HG03280 (cell line): ENCODE results near the gene DAPK2.

Experiments used
- ATAC-seq: cut with Tn5 transposase; IDR thresholded peaks from one replicate; pipeline ENCODE4 v1.9.1; 2021; ENCODE audit warnings: mild to moderate bottlenecking, moderate library complexity; ENCODE audit not compliant: unreplicated experiment

The DAPK2 gene

DNA sequence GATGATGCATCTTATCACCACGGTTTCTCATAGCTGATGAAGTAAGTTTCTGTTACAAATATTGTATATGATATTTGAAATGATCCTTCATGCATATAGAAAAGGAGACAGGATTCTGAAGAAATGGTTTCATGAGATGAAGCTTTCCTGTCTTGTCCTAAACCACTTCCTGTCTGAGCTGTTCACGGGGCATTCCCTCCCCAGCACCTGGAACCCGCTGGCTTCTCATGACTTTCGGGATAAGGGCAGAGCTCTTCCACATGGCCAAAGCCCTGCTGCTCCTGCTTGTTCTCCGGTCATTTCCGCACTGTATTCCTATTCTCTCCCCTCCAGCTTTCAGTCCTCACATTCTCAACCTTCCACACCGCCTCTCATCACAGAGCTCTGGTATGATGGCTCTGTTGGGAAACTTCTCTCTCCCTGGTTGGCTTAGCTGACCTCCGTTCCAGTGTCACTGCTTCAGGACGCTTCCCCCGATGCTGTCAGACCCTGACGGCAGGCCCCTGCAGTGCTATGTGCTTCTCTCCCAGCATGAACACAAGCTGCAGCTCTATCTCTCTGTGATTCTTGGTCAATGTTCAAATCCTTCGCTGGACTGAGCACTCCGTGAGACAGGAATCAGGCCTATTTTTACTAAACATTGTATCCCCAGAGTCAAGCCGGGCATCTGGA is 125.6 kb downstream of the DAPK2 start:
- ATAC-seq: no peak

DNA sequence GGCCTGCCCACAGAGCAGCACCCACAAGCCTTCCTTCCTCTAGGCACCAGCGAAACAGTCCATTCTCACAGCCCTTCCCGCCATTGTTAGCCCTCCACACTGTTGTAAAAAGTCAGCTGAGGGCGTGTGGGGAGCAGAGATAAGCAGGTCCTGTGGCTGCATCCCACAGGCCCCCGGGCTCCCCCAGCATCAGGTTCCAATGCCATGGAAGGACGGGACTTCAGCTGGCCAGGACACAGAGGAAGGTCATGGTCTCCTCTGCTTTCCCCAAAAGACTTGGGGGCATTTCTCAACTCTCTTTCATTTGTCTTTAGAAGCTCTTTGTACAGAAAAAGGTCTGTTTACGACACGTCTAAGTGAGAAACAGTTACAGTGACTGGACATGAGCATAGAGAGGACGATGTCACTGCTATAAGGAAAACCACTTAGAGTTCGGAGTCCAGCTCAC is 127.4 kb downstream of the DAPK2 start:
- ATAC-seq: no peak

DNA sequence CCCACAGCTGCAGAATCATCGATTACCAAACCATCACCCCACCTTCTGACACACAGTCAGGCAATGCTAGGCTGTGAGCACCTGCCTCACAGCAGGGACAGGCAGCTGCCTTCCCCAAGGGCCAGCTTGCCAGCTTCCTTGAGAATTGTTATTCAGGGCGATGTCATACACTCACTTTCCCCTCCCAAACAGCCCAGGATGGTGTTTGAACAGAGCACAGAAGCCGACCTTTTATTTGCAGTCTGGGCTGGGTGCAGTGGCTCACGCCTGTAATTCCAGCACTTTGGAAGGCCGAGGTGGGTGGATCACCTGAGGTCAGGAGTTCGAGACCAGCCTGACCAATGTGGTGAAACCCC is 128.0 kb downstream of the DAPK2 start:
- ATAC-seq: no peak

DNA sequence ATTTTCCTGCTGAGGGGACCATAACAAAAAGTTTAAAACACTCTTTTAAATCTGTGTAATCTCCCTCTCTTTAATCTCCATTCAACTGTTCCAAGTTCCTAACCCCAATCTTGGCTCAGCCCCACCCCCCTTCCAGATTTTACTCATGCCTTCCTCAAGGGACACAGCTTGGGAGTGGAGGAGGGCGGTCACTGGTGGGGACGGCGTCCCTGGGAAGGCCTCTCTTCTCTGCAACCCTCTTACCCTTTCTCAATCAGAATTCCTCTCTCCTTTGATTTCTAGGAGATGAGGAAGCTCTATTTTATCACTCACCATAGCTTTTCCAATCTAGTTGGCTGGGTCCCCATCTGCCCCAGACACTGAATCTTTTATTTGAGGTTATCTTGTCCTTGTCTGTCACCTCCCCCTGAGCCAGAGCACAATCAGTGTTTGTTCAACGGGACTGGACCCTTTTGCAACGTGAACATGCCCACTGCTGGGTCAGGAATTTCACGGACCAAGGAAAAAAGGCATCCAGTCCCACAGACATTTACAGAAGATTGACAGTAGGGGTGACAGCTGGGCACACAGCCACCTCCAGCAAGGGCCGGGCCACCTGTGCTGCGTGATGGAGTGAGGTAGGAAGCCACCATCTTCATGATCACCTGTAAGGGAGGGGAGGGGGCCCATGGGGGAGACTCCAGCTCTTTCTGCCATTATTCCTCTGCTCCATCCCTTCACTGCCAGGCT is 128.5 kb downstream of the DAPK2 start:
- ATAC-seq: no peak

DNA sequence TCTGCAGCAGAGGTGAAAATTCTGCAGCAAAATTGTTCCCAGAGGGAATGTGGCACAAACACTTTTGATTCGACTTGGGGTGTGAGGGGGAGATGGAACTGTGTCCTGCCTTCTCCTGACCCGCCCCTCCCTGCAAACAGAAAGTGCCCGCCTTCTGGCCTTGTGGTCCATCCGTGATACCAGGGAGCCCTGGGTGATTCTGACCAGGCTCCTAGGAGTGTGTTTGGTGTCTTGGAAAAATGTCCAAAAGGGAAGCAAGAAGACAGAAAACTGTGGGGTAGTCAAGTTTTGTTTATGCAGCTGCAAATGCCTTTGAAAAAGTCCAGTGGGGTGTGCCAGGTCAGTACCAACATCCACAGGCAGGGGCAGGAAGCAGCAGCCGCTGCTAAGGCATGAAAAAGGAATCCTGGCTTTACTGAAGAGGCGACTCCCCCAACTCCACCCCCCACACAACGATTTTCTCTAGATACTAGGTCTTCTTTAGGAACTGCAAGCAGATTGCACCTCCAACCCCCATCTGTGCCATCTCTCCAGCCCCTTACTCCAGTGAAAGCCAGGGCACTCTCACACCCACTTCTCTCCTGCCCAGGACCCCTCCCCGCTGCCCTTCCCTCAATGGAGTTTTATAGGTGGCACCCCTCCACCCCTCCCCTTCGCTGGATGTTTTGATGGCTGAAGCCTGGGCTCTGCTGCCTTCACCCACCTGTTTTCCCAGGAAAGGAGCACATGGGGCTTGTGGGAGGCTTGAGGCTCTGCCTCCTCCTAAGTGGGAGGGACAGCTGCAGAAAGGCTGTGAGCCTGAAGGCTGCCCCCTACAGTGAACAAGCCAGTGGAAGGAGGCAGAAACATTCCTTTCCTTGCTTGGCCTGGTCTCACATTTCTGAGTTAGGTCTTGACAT is 130.2 kb downstream of the DAPK2 start:
- ATAC-seq: no peak

DNA sequence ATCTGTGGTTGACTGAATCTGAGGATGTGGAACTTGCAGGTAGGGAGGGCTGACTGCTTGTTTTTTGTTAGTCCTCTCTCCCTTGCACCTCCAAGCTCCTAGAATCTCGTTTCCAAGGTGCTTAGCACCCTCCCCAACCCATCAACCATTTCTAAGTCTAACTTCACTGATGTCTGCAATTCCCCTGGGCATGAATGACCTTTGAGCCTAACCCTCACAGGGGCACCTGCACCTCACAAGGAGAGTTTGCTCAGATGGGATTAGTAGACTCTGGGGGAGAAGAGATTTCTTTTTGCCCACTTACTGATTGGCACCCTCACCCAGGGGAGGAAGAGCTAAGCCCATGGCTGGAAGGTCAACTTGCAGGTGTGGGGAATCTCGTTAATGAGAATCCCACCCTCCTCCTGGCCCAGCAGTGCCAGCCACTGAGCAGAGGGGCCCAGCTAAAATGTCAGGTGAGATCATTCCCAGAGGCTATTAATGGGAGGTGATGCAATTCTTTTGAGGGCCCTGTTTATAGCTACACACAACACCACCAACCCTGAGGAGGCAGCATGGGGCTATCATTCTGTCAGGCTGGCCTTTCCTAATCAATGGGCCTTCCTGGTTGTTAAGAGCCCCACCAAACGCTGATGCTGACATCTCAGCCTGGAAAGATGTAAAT is 130.9 kb downstream of the DAPK2 start:
- ATAC-seq: no peak

DNA sequence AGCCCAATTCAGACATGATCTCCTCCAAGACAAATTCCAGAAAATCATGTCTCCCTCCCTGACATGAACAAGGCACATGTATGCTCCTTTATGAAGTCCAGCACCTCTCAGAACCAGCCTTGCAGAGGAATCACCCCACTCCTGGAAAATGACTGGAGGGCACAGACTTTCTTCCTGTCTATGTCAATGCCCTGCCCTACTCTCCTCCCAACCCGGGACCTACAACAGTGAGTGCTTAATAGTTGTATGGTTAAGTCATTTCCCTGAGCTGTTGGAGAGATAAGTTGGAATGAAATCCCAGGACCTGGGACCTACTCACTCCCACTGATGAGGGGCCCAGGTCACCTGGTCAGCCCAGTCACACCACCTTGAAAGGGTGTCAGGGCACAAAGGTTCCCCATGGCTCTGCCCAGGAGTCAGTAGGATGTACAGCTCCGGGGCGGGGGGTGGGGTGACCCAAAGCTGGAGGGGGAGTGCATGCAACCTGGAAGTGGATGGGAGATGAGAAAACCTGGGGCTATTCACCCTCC is 132.4 kb downstream of the DAPK2 start:
- ATAC-seq: no peak

DNA sequence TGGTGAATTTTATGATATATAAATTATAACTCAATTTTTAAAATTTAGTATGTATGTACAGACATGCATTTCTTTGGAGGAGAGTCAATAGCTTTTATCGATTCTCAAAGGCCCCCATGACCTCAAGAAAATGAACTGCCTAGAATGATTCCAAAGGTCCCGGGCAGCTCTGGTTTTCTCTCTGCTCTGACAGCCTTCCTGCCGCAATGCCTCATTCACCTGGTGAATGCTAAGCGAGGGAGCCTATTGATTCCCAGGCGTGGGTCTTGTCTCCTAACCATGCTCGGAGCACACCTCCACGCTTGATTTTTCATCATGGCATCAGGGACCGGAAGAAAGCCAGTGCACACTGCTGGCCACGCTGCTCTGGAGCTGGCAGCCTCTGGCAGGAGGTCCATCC is 132.9 kb downstream of the DAPK2 start:
- ATAC-seq: no peak

DNA sequence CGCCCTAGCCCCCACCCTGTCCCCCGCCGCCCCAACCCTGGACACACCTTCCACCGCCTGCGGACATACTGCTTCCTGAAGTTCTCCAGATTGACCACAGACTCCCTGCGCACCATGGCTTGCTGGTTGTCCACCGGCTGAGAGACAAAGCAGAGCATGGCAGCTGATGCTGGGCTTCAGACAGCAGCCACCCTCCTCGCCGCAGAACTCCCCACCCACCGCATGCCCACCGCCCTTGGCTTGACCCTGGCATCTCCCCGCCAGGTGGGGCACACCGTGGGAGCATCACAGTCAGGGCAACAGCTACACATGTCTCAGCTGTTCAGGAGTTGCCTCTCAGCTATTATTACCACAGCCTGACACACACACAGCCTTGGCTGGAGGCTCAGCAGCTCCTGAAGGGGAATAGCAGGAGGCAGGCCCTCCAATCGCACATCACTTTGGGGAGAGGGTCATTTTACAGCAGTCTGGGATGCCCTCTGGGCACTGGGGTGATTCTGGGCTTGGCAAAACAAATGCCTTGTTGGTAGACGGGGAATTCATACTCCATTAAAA is 134.1 kb downstream of the DAPK2 start:
- ATAC-seq: no peak

DNA sequence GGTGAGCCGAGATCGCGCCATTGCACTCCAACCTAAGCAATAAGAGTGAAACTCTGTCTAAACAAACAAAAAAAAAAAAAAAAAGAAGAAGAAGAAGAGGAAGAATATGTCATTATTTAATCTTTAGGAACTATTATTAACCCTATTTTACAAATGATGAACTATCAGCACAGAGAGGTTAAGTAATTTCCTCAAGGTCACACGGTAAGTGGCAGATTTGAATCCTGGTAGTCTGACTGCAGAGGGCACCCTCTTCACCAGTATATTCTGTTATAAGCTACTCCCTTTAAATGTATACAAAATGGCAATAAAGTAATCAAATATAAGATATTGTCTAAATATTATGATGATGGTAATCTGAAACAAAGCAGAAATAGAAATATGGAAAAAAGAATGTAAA is 135.1 kb downstream of the DAPK2 start:
- ATAC-seq: no peak

DNA sequence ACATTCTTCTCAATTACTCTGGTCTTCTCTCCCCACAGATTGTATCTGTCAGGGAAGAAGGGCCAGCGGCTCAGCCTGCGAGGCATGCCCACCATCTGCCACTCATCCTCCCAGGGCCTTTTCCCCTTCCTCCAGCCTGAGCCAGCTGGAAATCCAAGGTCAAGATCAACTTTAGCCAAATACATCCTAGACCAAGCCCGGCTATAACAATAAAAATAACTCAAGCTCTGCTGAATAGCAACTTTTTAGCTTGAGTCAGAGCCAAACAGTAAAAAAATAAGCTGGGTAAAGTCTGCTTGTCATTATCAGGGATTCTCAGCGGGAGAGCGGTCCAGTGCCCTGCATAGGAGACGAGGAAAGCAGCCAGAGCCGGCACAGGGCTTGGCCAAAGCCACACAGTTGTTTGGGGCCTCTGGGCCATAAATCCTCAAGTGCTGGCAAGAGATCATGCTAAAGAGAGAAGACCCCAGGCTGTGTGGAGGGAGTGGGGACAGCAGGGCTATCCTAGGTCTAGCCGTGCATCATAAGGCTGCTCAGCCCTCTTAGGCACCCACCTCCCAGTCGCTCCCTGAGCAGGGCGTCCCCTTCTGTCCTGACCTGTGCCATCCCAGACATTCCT is 136.4 kb downstream of the DAPK2 start:
- ATAC-seq: no peak

DNA sequence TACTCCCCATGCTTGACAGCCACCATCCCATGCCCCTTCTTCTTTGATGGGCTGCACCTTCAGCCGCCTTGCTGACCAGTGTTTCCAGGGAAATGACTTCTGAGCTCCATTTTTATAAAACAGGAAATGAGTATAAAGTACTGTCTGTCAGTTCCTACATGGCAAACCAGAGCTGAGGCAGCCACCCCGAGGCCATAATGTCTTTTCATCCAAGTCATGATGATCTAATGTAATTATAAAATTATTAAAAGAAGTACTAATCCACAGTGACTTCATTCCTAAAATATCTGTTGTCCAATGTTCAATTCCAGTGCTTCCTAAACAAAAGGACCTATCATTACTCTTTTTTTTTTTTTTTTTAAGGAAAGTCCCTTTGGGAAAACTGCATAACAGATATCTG is 137.3 kb downstream of the DAPK2 start:
- ATAC-seq: no peak

DNA sequence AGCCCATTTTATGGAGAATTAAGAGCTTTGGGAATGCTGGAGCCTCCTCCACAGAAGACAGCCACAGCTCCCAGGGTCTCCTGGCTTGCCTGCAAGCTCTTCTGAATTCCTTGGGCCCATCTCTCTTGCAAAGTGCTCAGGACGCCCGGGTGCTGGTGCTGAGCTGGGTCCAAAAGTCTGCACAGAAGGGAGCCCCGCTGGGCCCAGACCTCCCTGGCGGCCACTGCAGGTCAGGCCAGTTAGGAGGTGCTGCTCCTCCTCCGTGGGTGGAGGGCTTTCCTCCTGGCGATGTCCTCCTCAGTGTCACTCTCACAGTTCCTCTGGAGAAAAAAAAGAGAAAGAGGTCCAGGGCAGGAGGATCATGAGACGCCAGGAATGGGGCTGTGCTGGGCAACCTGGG is 138.0 kb downstream of the DAPK2 start:
- no peak for ATAC-seq

DNA sequence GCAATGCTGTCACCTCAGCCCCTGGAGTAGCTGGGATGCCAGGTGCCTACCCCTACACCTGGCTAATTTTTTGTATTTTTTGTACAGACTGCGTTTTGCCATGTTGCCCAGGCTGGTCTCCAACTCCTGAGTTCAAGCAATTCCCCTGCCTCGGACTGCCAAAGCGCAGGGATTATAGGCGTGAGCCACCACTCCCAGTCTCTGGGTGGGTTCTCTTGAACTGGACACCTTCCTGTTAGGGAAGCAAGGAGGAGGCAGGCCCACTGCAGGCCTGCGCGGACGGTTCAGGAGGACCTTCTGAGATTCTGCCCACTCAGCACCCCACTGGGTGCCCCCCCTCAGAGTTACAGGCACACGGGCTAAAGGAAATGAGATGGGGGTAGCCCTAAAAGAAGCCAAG is 138.8 kb downstream of the DAPK2 start:
- no peak for ATAC-seq

DNA sequence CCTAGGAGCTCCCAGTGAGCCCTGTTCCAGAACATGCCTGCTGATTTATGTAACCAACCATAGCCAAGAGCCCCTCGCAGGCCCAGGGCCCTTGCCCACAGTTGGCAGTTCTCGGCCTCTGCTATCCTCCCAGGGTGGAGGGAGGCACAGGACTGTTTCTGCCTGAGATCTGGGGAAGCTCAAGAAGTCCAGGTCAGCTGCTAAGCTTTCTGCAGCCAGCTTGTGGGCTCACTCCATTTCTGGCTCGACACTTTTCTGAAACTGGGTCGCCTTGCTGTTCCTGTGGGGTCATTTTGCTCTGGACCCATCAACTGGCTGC is 140.1 kb downstream of the DAPK2 start:
- no peak for ATAC-seq

DNA sequence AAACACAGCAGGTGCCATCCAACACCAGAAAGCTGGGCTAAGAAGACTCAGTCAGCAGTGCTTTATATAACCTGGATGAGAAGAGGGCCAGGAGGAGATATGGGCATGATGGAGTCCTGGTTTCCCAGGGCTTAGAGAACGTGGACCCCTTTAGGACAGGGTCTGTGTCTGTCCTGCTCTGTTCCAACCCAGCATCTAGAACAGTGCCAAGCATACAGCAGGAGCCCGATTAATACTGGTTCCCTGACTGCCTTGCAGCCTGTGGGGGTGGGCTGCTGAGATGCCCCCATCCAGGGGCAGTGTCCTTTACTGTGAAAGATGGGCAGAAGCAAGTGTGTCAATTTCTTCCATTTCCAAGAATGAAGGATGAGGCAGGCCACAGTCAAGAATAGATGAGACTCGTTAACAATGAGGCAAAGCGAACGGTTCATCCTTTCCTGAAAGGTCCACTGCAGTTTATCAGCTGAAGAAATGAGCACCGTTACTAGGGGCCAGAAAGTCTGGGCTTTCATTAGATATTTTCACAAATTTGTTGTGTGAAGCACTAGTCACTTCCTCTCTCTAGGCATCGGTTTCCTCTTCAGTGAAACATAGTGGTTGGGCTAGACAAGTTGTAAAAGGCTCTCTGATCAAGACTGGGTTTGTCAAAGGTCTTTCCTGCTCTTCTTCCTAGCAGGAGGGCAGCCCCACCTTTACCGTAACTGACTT is 140.6 kb downstream of the DAPK2 start:
- ATAC-seq: no peak

DNA sequence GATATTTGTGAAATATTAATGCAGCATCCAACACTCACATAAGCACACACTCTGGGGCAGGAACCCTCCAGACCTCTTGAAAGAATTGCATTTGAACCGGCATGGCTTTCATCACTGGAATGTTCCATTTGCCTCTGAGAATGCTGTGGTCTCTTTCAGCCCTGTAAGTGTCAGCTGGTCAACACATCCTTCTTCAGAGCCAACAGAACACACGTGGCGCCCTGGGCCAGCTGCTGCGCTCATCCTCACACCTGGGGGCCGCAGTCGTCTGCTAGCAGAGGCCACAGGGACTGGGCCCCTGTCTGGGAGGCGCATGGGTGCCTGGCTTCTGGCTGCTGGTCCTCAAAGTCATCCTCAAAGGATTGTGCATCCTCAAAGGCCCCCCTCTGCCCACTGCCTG is 141.2 kb downstream of the DAPK2 start:
- ATAC-seq: no peak

DNA sequence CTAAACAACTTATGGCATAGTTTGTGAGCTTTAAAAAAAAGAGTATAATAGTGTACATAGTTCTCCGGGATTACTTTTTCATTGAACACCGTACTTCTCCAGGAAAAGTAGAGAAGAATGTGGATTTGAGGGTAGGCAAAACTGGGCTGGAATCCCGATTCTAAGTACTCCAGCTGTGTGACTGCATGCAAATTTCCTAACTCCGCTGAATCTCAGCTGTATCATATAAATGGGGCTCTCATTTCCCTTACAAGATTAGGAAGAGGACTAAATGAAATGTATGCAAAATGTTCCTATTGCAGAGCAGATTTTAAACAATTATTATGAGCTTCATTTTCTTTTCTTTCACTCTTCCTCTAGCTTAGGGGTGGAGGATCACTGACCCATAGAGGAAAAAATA is 142.2 kb downstream of the DAPK2 start:
- no peak for ATAC-seq

DNA sequence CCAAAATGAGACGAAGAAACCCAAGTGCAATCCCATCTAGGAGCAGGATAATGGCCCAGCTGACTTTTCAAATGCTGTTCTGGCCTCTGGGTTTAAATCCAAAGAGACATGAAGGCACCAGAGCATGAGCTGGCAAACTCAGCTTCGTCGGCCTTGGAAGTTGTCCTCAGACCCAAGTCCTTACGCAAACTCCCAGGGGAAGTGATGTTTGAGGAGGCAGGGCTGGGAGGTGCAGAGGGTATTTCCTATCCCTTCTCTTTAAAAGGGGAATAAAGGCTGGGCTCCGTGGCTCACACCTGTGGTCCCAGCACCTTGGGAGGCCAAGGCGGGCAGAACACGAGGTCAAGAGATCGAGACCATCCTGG is 143.6 kb downstream of the DAPK2 start:
- no peak for ATAC-seq
